H9 (cell line): ENCODE data around the gene SF3A2. TPM values are rescaled to one million over a fixed set of nuclear protein-coding genes. Genes with fewer than 3 reads are reported as not detected.

Experiments used
- DNase-seq: peaks from one replicate; pipeline ENCODE4 v3.0.0-alpha.2; 2017
- H2AFZ ChIP-seq: one replicate; pipeline ENCODE4 v1.6.1; 2013; ENCODE audit warnings: mild to moderate bottlenecking, low read length, control low read depth, moderate library complexity
- H2AK5ac ChIP-seq: 2 replicates; pipeline ENCODE4 v1.6.1; 2013; ENCODE audit warnings: low read length, control low read depth, mixed read lengths; ENCODE audit not compliant: insufficient read length
- H2BK120ac ChIP-seq: one replicate; pipeline ENCODE4 v1.6.1; 2013; ENCODE audit warnings: low read depth, mild to moderate bottlenecking, low read length, control low read depth, inconsistent platforms; ENCODE audit not compliant: poor library complexity, severe bottlenecking
- H2BK12ac ChIP-seq: 2 replicates; pipeline ENCODE4 v1.6.1; 2013; ENCODE audit warnings: low read length, control low read depth, mixed read lengths, low read depth; ENCODE audit not compliant: insufficient read length
- H2BK15ac ChIP-seq: 2 replicates; pipeline ENCODE4 v1.6.1; 2013; ENCODE audit warnings: low read depth, low read length, control low read depth
- H2BK20ac ChIP-seq: one replicate; pipeline ENCODE4 v1.6.1; 2013; ENCODE audit warnings: low read depth, mild to moderate bottlenecking, low read length, control low read depth, inconsistent platforms; ENCODE audit not compliant: poor library complexity, severe bottlenecking
- H2BK5ac ChIP-seq: 2 replicates; pipeline ENCODE4 v1.6.1; 2013; ENCODE audit warnings: low read length, control low read depth, mixed read lengths; ENCODE audit not compliant: insufficient read length
- H3K14ac ChIP-seq: 2 replicates; pipeline ENCODE4 v1.6.1; 2013; ENCODE audit warnings: low read length, control low read depth; ENCODE audit not compliant: insufficient read depth
- H3K18ac ChIP-seq: 2 replicates; pipeline ENCODE4 v1.6.1; 2013; ENCODE audit warnings: low read depth, mild to moderate bottlenecking, mixed read lengths, low read length, control low read depth; ENCODE audit not compliant: insufficient read length
- H3K23ac ChIP-seq: 2 replicates; pipeline ENCODE4 v1.6.1; 2013; ENCODE audit warnings: low read length, control low read depth, mixed read lengths, low read depth; ENCODE audit not compliant: insufficient read length
- H3K23me2 ChIP-seq: 2 replicates; pipeline ENCODE4 v1.6.1; 2013; ENCODE audit warnings: low read depth, mild to moderate bottlenecking, mixed read lengths, low read length, control low read depth; ENCODE audit not compliant: insufficient read length, poor library complexity, severe bottlenecking
- H3K27ac ChIP-seq: 2 replicates; pipeline ENCODE4 v1.5.1; 2013; ENCODE audit warnings: low read length, control low read depth, mixed read lengths, low read depth; ENCODE audit not compliant: insufficient read length
- H3K27me3 ChIP-seq: 2 replicates; pipeline ENCODE4 v1.6.1; 2013; ENCODE audit warnings: low read length, control low read depth, inconsistent platforms; ENCODE audit not compliant: insufficient read depth
- H3K4ac ChIP-seq: 2 replicates; pipeline ENCODE4 v1.6.1; 2013; ENCODE audit warnings: low read depth, mild to moderate bottlenecking, control low read depth, inconsistent platforms, low read length, moderate library complexity
- H3K4me1 ChIP-seq: 2 replicates; pipeline ENCODE4 v1.6.1; 2013; ENCODE audit warnings: low read length, control low read depth, inconsistent platforms; ENCODE audit not compliant: insufficient read depth
- H3K4me2 ChIP-seq: 2 replicates; pipeline ENCODE4 v1.6.1; 2013; ENCODE audit warnings: low read length, control low read depth, mixed read lengths; ENCODE audit not compliant: insufficient read length, insufficient read depth
- H3K56ac ChIP-seq: 2 replicates; pipeline ENCODE4 v1.6.1; 2013; ENCODE audit warnings: low read depth, mild to moderate bottlenecking, mixed read lengths, low read length, control low read depth; ENCODE audit not compliant: insufficient read length
- H3K79me1 ChIP-seq: 2 replicates; pipeline ENCODE4 v1.6.1; 2013; ENCODE audit warnings: low read depth, mild to moderate bottlenecking, moderate library complexity, low read length, control low read depth, inconsistent platforms; ENCODE audit not compliant: insufficient read depth, poor library complexity, severe bottlenecking
- H3K79me2 ChIP-seq: 2 replicates; pipeline ENCODE4 v1.6.1; 2013; ENCODE audit warnings: low read length, control low read depth, inconsistent platforms; ENCODE audit not compliant: insufficient read depth
- H3K9ac ChIP-seq: 2 replicates; pipeline ENCODE4 v1.6.1; 2013; ENCODE audit warnings: low read length, control low read depth, mixed read lengths; ENCODE audit not compliant: insufficient read length; ENCODE audit errors: extremely low read depth
- H3K9me3 ChIP-seq: one replicate; pipeline ENCODE4 v1.6.1; 2013; ENCODE audit warnings: low read depth, low read length, inconsistent platforms; ENCODE audit not compliant: control insufficient read depth
- H3T11ph ChIP-seq: one replicate; pipeline ENCODE4 v1.6.1; 2013; ENCODE audit warnings: mild to moderate bottlenecking, low read length, control low read depth, inconsistent platforms
- H4K20me1 ChIP-seq: one replicate; pipeline ENCODE4 v1.6.1; 2013; ENCODE audit not compliant: control insufficient read depth, insufficient read length, insufficient read depth
- H4K5ac ChIP-seq: 2 replicates; pipeline ENCODE4 v1.6.1; 2013; ENCODE audit warnings: low read depth, mild to moderate bottlenecking, mixed read lengths, low read length, control low read depth; ENCODE audit not compliant: insufficient read length
- H4K8ac ChIP-seq: replicated peaks from 2 replicates; pipeline ENCODE4 v1.6.1; 2013; ENCODE audit warnings: low read length, control low read depth, mixed read lengths, low read depth; ENCODE audit not compliant: insufficient read length
- H4K91ac ChIP-seq: 2 replicates; pipeline ENCODE4 v1.6.1; 2013; ENCODE audit warnings: low read depth, mild to moderate bottlenecking, moderate library complexity, mixed read lengths, low read length, control low read depth; ENCODE audit not compliant: insufficient read length
- H3K27ac Mint-ChIP-seq, 3 experiments: 2 replicates in 2 of 3; 3 replicates in 1 of 3; pipeline ENCODE4 v1.8.0; 2020 to 2021; ENCODE audit warnings: mixed read lengths in 3 of 3, mild to moderate bottlenecking in 1 of 3, moderate library complexity in 1 of 3
- H3K27me3 Mint-ChIP-seq: 2 replicates; pipeline ENCODE4 v1.8.0; 2021; ENCODE audit warnings: low read depth, mild to moderate bottlenecking, moderate library complexity, mixed read lengths
- H3K36me3 Mint-ChIP-seq, 3 experiments: 2 replicates in 2 of 3; 3 replicates in 1 of 3; pipeline ENCODE4 v1.8.0; 2020 to 2021; ENCODE audit warnings: low read depth in 3 of 3, mixed read lengths in 3 of 3; ENCODE audit not compliant: insufficient read depth in 1 of 3
- H3K4me1 Mint-ChIP-seq, 2 experiments: 2 replicates each; pipeline ENCODE4 v1.8.0; 2020; ENCODE audit warnings: mixed read lengths in 2 of 2
- H3K4me3 Mint-ChIP-seq, 2 experiments: 2 replicates in 1 of 2; 3 replicates in 1 of 2; pipeline ENCODE4 v1.8.0; 2020 to 2021; ENCODE audit warnings: mild to moderate bottlenecking in 2 of 2, mixed read lengths in 2 of 2, moderate library complexity in 1 of 2
- H3K9me3 Mint-ChIP-seq, 2 experiments: 2 replicates in 1 of 2; 3 replicates in 1 of 2; pipeline ENCODE4 v1.8.0; 2020; ENCODE audit warnings: mild to moderate bottlenecking in 2 of 2, mixed read lengths in 2 of 2, moderate library complexity in 1 of 2
- whole genome bisulfite sequencing: extraction: QIAGEN DNeasy Blood & Tissue Kit; methylation state at CpG from one replicate; pipeline ENCODE4 v1.1.7; 2013; ENCODE audit warnings: missing lambda C conversion rate, low lambda C conversion rate, mixed read lengths; ENCODE audit not compliant: insufficient read length; ENCODE audit errors: extremely low coverage; 5-methylcytosine and 5-hydroxymethylcytosine counted together
- total RNA-seq: library from RNA; stranded (reverse); gene quantifications from 2 replicates; pipeline ENCODE4 v1.2.1, GENCODE V29; 2021
- TF ChIP-seq, protein P1 (sequence below): fragments of 200-600 bp; sonication (generic); conservative IDR thresholded peaks from 3 replicates; pipeline ENCODE4 v1.8.0; 2021; ENCODE audit warnings: antibody characterized with exemption, mild to moderate bottlenecking

Gene SF3A2
- total RNA-seq, 1 experiment from 2014 or later, result 166 TPM

DNA sequence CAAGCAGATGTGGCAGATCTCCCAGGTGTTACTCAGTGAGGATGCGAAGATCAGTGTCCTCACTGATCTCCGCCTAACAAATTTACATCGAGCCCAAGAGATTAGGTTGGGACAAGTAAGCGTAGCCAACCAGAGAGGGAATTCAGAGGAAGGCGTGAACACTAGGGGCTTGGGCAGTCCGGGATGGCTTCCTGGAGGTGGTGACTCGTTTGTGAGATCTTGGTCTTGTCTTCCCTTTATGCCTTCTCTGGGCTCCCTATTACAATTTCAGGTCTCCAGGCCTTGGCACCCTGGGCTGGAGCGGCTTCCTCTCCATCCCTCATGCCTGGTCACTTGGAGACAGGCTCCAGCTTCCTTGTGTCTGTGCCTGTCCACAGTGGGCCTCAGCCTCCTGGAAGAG is 6.2 kb downstream of the SF3A2 start:
- Histone ChIP-seq H3K23me2 (no peaks in the 10 kb centered on the region), H3K4me2 (no peak overlapping the region), H4K5ac (no peak overlapping the region), H2BK5ac (no peak overlapping the region), H4K20me1 (peaks cover 2% of the 10 kb centered on the region), H3K56ac (no peak overlapping the region), H2BK12ac (no peak overlapping the region), H3T11ph (no peak overlapping the region), H4K8ac (no peak overlapping the region), H3K27me3 (no peaks in the 10 kb centered on the region), H3K9me3 (no peaks in the 10 kb centered on the region), H2AK5ac (no peak overlapping the region), H2AFZ (no peak overlapping the region), H3K27ac (no peak overlapping the region), H3K23ac (no peak overlapping the region), H3K4me1 (peaks cover 2% of the 10 kb centered on the region; the same call in 1 of the 2 replicates), H3K9ac (no peak overlapping the region), H2BK15ac (no peak overlapping the region), H3K4ac (no peak overlapping the region), H3K79me1 (peaks cover 13% of the 10 kb centered on the region), H2BK120ac (no peak overlapping the region), H2BK20ac (no peak overlapping the region), H3K14ac (no peak overlapping the region), H4K91ac (no peak overlapping the region), H3K79me2 (peaks cover 47% of the 10 kb centered on the region), H3K18ac (no peak overlapping the region)
- no CpG with 5 or more reads among the region's 8 CpGs for WGBS
- Mint-ChIP-seq H3K27ac (peak overlapping the region; percentile 4 to 92 (median 63); a peak in 4 of 7 replicates), H3K4me3 (no peak overlapping the region; a peak in 1 of 5 replicates), H3K36me3 (peaks cover 21 to 64% (median 55%) of the 10 kb centered on the region in 3 experiments; a peak in 6 of 7 replicates), H3K9me3 (no peaks in the 10 kb centered on the region), H3K27me3 (no peaks in the 10 kb centered on the region; the same call in 1 of the 2 replicates), H3K4me1 (peaks cover 32 to 33% of the 10 kb centered on the region in 2 experiments)
- TF ChIP-seq, protein P1, sequence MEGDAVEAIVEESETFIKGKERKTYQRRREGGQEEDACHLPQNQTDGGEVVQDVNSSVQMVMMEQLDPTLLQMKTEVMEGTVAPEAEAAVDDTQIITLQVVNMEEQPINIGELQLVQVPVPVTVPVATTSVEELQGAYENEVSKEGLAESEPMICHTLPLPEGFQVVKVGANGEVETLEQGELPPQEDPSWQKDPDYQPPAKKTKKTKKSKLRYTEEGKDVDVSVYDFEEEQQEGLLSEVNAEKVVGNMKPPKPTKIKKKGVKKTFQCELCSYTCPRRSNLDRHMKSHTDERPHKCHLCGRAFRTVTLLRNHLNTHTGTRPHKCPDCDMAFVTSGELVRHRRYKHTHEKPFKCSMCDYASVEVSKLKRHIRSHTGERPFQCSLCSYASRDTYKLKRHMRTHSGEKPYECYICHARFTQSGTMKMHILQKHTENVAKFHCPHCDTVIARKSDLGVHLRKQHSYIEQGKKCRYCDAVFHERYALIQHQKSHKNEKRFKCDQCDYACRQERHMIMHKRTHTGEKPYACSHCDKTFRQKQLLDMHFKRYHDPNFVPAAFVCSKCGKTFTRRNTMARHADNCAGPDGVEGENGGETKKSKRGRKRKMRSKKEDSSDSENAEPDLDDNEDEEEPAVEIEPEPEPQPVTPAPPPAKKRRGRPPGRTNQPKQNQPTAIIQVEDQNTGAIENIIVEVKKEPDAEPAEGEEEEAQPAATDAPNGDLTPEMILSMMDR, result no peak
- DNase-seq, result no peak
